HG02938 (cell line): ENCODE data around the gene WNT9B.

Source experiments
- ATAC-seq: cut with Tn5 transposase; IDR thresholded peaks from one replicate; pipeline ENCODE4 v1.9.1; 2021; ENCODE audit warnings: mild to moderate bottlenecking, moderate library complexity; ENCODE audit not compliant: unreplicated experiment

WNT9B gene

DNA sequence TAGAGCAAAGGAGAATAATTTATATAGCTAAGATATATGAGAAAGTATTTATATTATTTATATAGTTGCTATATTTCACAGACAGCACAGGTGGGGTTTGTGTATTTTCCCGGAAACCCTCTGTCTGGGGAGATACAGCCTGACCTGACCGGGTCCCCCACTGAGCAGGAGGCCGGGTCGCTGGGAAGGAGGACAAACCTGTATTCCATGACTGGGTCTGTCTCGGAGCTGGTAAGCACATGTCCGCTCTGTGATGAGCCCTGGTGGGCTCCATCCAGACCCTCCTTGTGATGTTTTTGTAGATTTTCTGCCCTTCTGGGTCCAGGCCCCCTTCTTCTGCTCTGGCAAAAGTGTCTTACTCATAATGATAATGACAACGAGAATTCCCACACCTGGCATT, 27.7 kb downstream of the WNT9B start:
- ATAC-seq: no peak

DNA sequence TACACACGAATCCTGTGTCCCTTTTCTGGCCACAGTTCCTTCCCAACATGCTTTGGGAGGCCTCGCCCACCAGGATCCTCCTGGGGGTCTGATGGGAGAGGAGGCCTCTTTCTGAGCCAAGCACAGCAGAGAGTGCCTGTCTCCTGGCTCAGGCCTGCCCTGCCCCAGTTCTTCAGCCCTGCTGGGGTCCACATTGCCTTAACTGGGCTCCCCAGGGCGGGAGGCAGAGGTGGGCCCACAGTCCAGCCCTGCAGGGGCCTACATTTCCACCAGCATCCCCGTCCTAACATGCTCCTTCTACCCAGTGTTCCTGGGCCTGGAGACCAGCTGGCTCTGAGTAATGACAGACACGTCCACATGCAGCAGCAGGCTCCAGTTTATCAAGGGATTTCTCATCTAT, 29.6 kb downstream of the WNT9B start:
- ATAC-seq: no peak

DNA sequence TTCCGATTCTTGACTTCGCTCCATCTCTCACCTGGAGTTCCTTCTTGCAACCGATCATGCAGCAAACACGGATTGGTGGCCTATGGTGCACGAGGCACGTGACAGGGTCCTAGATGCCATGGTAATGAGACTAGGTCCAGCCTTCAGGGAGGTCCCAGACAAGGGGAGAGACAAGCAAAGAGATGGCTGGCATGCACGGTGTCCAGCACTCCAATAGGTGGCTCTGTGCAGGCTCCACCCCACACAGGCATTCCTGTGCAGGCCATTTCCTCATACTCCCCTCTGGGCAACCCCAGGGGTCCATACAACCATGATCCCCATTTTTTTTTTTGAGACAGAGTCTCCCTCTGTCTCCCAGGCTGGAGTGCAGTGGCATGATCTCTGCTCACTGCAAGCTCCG, 31.3 kb downstream of the WNT9B start:
- ATAC-seq: no peak

DNA sequence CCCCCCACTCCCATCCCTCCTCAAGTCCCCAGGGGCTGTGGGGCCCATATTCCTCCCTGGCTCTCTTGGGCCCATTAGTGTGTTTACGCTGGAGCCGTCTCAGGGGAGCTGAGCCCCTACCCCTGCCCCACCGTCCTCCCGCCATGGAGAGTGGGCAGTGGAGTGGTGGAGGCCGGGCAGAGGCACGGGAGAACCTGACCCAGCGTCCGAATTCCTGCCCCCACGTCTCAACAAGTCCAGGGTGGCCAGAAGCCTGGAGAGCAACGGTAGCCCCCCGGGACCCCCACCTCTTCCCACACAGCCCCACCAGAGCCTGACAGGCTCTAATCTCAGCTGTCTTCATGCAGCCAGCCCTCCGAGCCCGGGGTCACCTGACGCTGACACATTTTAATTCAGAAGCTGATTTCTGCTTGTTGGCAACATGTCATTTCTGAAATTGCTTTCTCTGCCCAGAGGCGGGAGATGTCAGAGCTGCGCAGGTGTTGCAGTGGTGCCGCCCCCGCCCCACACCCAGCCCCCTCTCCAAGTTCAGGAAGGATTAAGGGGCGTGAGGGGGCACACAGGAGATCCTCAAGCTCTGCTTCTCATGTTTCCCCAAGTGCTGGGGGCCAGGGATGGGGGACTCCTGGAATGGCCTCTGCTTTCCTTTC, 32.6 kb downstream of the WNT9B start:
- no peak for ATAC-seq

DNA sequence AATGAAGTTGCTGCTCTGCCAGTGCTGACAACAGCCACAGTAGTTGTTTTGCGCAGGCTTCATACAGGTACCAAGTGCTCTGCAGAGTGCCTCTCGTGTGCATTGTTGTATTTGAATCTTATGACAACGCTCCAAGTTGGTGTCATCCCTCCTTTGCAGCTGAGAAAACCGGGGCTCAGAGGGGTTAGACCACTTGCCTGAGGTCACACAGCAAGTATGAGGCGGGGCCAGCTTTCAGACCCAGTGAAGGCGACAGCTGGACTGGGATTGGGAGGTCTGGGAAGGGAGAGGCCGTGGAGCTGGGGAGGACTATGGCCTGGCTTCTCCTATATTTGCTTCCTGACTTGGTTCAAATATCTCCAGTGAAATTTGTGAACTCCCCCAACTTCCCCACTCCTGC, 33.2 kb downstream of the WNT9B start:
- ATAC-seq: no peak

DNA sequence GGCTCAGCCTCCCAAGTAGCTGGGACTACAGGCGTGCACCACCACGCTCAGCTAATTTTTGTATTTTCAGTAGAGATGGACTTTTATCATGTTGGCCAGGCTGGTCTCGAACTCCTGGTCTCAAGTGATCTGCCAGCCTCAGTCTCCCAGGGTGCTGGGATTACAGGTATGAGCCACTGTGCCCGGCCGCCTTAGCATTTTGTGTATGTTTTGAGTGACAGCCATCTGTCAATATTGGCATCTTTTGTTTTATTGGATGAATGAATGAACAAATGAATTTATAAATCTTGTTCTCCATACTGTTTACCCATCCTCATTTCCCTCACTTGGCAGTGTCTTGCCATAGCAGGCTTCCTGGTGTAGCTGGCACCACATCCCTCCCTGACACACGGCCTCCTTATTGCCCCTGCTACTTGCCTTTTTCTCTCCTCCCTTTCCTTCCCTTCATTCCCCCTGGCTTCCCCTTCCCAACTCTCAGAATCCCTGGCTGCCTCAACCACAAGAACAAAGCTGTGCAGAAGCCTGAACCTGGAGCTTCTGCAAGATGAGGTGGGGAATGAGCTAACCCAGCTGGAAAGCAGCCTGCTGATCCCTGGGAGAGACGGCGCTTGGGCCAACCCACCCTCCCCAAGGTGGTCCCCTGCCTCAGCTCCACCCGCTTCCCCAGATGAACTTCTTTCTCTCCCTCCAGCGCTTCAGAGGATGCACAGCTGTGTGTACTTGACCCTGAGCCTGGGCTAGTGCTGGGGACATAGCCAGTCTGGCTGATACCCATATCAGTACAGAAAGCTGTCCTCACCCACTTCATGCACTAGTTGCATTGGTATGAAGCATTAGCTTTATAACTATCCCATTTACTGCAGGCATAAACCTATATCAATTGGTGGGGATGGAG, 34.3 kb downstream of the WNT9B start:
- ATAC-seq: no peak

DNA sequence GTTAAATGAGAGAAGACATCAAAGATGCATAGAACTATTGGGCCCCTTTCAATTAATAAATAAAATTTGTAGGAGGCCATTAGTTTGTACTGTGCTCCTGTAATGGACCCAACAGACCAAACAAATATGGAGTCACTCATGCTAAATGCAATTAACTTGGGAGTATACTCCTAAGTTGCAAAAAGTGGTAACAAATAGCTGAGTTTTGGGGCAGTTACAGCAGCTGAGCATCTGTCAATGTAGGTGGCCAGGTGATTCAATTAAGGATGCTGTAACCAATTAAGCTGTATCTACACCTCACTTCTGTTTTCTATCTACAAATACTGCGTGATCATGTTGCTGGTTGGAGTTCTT, 34.9 kb downstream of the WNT9B start:
- no peak for ATAC-seq

DNA sequence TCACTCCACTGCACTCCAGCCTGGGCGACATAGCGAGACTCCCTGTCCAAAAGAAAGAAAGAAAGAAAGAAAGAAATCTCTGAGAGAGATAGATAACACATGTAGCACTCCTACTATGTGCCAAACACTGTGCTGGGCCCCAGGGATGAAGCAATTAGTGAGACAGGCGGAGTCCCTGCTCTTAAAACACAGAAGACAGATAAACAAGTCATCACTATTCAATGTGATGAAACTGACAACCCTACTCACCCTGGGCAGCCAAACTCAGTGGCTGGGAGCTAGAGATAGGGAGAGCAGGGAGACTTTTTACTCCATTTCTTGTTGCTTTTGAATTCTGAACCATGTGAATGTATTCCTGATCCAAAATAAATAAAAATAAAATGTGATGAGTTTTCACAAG, 36.3 kb downstream of the WNT9B start:
- ATAC-seq: no peak

DNA sequence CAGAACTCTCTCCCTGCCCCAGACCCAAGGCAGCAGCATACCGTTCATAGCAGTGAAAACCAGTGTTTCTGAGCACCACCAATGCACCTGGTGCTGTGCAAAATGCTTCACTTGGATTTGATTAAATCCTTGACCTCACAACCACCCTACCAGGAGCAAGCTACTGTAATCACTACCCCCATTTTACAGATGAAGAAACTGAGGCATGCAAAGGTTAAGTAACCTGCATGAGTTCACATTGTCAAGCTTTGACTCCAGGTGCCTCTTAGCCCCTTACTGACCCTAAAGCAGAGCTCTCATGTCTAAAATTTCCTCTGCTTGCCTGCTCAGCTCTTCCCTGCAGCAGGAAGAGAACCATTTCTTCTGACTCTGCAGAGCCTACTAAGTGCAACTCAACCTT, 37.3 kb downstream of the WNT9B start:
- ATAC-seq: no peak

DNA sequence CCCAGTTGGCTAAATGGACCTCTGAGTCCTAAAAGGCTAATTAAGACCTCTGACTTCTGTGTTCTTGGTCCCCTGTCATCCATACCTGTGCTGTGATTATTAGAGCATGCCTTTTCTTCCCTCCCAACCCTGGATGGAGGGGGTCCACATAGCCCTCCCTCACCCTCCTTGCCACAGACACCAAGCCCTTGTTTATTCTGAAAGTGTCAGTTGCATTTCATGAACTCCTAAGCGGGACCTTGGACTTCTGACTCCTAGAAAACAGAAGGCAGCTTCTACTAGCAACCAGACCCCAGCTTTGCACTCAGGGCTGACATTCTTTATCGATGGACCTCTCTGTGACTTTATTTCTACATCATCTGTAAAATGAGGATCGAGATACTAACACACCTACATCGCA, 38.1 kb downstream of the WNT9B start:
- ATAC-seq: no peak

DNA sequence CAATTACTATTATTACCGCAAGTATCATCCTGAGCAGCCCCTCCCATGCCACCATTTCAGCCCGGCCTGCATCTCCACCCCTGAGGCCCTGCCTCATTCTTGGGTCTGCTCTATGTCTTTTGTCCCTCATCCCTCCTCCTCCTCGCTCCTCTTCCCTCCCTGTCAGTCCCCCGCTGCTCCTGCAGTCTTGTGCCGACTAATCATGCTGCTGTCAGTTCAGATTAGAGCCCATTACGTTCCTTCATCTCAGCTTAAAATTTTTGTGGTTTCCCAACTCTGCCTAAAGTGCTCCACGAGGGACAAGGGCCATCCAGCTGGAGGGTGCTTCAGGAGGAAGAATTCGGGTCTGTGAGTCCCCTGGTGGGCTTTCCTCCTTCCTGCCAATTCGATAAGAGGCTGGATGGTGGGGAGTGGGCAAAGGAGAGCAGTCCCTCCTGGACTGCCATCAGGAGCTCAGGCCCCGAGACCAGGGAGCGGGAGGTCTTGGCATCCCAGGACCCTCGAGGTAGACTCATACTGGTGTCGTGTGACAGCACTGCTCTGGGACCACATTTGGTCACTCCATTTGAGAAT, 38.7 kb downstream of the WNT9B start:
- no peak for ATAC-seq

DNA sequence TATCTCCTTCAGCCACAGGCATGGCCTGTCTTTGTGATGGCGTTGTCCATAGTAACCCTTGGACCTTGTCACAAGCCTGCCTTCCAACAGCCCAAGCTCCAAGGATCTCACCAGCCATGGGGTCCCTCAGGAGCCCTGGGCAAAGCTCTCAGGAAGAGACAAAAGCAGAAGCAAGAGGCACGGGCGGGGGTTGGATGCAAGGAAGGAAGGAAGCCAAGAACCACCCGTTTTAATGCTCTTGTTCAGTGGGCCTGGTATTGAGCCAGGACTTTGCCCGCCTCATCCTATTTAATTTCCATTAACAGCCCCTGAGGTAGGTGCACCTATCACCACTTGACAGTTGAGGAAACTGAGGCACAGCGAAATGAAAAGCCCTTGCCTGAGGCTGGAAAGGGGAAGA, 39.3 kb downstream of the WNT9B start:
- no peak for ATAC-seq

DNA sequence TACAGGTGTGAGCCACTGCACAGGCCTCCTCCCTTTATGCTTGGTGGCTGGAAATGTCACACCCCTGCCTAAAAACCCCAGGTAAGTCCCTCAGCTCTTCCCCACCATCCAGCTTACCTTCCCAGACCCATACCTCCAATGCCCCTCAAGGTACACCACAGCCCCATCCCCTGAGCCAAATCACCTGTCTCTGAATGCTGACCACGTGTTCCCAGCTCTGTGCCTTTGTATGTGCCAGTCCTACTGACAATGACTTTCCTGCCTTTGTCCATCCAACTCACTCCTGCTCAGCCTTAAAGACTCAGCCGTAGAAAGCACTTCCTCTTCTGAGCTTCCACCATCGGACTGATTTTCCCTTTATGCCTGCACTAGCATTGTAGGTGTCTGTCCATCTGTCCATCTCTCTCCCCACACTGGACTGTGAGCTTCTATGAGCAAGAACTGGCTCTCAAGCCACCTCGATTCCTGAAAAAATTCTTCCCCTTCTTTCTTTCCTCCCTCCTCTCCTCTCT, 40.9 kb downstream of the WNT9B start:
- no peak for ATAC-seq

DNA sequence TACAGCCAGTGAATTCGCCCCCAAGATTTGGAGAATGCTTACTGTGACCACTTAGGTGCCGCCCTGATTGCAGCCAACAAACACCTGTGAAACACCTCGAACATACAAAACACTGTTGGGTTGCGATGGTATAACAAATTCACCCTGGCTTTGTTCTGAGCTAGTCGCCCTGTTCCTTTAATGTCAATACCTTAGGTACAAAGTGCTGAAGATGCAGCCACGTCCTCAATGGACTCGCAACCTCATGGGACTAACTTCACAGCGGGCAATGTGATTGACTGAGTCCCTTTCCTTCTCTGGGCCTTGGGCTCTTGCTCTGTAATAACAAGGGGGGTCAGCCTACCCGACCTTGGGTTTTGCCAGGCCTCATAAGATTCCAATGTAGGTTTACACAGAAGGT, 42.6 kb downstream of the WNT9B start:
- no peak for ATAC-seq

DNA sequence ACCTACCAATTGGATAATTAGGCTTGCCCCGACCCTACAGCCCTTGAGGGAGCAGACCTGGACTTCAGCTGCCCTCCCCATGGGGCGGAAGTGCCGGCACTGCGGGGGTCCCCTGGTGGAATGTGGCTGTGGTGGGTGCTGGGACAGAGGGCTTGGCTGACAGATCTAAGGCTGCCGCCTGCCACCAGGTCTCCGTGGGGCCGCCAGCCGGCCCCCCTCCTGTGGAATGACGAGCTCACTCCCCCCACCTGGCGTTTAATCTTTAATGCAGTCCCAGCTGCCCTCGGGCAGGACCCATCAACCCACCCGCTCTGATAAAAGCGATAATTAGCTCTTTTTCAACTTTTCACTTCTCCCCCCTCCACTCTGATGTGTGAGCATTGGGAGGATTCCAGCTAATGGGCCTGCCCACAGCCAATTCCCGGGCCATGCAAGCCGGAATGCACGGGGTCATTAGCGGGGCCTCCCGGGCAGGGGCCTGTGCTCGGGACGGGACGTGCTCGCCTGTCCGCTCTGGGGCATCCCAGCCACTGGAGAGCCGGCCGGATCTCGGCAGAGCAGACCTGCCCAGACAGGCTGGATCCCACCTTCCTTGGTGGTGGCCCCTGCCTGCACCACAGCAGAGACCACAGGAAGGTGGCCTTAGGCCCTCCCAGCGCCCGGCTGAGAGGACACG, 43.2 kb downstream of the WNT9B start:
- no peak for ATAC-seq

DNA sequence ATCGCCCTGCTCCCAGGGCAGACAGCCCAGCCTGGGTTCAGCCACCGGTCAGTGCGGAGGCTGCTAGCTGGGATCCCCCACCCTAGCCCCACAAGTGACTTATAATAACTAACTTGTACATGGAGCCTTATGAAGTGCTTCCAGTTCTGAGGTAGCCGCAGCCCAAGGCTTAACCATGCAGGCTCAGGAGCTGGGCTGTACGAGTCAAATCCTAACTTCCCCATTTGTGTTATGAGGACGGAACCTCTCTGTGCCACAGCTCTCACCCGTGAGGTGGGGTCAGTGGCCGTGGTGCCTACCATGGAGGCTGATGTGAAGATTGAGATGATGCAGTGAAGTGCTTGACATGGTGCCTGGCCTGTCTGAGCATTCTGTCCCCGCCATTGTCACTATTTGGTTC, 43.8 kb downstream of the WNT9B start:
- no peak for ATAC-seq

DNA sequence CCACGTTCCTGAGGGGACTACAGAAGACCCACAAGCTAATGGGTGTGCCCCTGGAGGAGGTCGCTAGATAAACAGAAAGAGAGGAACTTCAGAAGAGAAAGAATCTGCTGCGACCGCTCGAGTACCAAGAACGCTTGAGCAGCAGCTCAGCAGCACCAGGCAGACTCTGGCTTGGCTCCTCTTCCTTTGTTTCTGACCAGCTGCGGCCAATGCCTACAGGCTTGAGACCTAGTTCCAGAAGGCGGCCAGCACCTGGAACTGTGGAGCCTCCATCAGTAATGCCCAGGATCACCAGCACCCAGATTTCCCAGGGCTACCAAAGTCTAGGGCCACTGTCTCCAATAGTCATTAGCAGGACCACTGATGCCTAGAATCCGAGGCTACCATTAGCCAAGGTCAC, 45.6 kb downstream of the WNT9B start:
- no peak for ATAC-seq

DNA sequence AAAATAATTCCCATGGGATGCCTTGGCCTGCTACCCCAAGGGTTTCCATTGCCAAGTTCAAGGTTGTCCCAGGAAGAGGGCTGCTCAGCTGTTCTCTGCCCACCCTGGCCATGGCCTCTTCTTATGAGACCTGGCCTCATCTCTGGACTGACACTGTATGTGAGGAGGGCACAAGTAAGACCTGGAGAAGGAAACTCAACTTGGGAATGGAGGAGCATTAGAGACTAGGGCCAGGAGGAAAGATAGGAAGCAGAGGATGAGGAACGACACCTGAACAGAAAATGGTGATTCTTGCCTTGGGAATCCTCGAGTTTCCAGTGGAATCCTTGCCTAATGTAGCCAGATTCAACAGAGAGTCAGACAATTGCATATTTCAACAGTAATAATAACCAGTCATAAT, 47.0 kb downstream of the WNT9B start:
- no peak for ATAC-seq

DNA sequence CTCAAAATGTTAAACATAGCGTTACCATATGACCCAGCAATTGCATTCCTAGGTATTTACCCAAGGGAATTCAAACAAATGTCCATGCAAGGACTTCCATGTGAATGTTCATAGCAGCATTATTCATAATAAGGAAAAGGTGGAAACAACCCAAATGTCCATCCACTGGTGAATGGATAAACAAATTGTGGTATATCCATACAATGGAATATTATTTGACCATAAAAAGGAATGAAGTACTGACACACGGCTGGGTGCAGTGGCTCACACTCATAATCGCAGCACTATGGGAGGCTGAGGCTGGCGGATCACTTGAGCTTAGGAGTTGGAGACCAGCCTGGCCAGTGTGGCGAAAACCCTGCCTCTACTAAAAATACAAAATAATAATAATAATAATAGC, 47.5 kb downstream of the WNT9B start:
- no peak for ATAC-seq

DNA sequence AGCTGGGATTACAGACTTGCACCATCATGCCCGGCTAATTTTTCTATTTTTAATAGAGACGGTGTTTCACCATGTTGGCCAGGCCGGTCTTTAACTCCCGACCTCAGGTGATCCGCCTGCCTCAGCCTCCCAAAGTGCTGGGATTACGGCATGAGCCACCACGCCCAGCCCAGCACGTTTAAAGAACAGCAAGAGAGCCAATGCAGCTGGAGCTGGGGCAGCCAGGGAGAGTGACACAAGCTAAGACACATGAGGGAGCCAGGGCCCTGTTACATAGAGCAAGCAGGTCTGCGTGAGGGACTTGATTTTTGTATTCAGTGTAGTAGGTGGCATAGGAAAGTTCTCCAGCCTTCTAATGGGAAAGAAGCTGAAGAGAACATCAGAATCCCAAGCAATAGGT, 49.9 kb downstream of the WNT9B start:
- ATAC-seq: no peak
